GM18909 (cell line): ENCODE data around the gene ANAPC16.
"Not testable (repeated sequence)": the region's sequence is repeated elsewhere in the genome, so short reads cannot be mapped to it uniquely, and the experiment has no call there.

Source experiments
- ATAC-seq: cut with Tn5 transposase; IDR thresholded peaks from one replicate; pipeline ENCODE4 v1.9.1; 2021; ENCODE audit warnings: mild to moderate bottlenecking; ENCODE audit not compliant: unreplicated experiment, poor library complexity

ANAPC16 gene

GRCh38 chr10:72276421-72277339, 60.9 kb downstream of the ANAPC16 start:
- ATAC-seq = no peak

GRCh38 chr10:72277340-72277995, 61.7 kb downstream of the ANAPC16 start:
- ATAC-seq = no peak

DNA sequence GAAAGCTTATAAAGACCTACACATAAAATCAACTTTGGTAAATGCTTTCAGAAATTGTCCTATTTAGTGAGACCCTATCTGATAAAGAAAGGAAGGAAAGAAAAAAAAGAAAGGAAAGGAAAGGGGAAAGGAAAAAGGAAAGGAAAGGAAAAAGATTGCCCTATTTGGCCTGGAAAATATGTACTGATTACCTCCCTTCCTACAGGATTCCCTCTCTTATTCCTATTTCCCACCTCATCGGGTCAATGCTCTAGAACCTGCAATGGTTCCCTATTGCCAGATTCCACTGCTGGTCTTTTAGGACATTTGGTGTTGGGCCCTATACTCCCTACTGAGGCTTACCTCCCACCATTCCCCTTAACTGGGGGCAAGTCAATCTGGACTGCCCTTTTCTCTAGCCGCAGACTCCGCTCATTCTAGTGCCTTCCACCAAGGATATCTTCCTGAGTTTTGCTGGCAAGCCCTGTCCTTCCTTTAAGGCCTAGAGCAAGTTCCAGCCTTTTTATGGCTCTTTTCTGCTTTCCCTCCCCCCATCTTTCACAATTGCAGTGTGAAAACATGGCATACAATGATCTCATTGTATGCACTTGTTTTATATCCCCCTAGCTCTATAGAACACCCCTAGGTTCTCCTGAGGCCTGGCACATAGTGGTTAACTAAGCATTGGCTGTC, 62.3 kb downstream of the ANAPC16 start:
- no peak for ATAC-seq

DNA sequence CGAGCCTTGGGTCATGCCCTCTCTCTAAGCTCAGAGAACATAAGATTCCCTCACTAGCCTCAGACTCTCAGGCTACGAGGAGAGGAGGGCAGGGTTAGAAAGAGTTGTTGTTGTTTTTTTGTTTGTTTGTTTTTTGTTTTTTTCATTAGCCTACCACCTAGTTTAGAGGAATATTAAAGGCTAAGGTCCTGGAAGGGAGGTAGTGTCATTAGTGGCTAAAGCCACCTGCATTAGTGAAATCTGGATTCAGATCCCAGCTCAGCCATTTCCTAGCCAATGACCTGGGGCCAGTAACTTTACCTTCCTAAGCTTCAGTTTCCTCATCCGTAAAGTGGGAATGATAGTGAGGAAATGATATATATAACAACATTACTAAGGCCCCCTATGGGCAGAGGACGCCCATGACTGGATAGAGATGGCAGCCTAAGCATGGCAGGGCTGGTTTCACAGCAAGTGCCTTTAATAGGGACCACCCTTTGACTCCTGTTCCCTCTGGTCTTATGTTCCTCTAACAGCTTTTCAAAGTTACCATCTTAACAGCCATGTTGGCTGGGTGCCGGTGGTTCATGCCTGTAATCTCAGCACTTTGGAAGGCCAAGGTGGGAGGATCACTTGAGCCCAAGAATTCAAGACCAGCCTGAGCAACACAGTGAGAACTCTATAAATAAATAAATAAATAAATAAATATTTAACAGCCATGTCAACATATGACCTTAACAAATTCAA, 63.0 kb downstream of the ANAPC16 start:
- ATAC-seq = no peak

DNA sequence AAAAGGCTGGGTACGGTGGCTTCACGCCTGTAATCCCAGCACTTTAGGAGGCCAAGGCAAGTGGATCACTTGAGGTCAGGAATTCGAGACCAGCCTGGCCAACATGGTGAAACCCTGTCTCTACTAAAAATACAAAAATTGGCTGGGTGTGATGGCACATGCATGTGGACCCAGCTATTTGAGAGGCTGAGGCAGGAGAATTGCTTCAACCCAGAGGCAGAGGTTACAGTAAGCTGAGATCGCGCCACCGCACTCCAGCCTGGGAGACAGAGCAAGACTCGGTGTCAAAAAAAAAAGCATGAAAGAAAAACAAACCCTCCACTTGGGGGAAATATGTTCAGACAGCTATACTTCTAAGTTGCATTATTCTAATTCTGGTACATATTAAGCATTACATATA, 63.8 kb downstream of the ANAPC16 start:
- not testable (repeated sequence) for ATAC-seq

GRCh38 chr10:72283131-72283530, 67.3 kb downstream of the ANAPC16 start:
- no peak for ATAC-seq
